Body of pancreas (tissue), 4 donors: Measurements from ENCODE around the gene PTPRN2. TPM values are rescaled to one million over a fixed set of nuclear protein-coding genes. Genes with fewer than 3 reads are reported as not detected.
A peak's percentile ranks its signal among the peaks of the same experiment; 100 is the strongest.

Experiments
- ATAC-seq: fragments of 150-250 bp; one replicate; pipeline ENCODE4 v1.9.1; 2016
- DNase-seq, 4 donors: peaks; one replicate each; pipeline ENCODE4 v3.0.0-alpha.2; 2019
- H3K27ac ChIP-seq, 4 donors: fragments of 200-600 bp; sonication (generic); 1 replicate in 3 of 4; 2 replicates in 1 of 4; pipeline versions ENCODE4 v1.5.1 to v1.6.1; 2016 to 2019; ENCODE audit warnings: mild to moderate bottlenecking in 1 of 4, mixed read lengths in 1 of 4, moderate library complexity in 1 of 4
- H3K27me3 ChIP-seq, 2 donors: fragments of 200-600 bp; sonication (generic); one replicate each; pipeline ENCODE4 v1.6.0; 2016; ENCODE audit warnings: mild to moderate bottlenecking in 1 of 2
- H3K36me3 ChIP-seq, 2 donors: fragments of 200-600 bp; sonication (generic); replicated peaks in 1 of 2; 2 replicates each; pipeline ENCODE4 v1.5.1; 2016; ENCODE audit warnings: low read depth in 2 of 2; ENCODE audit not compliant: insufficient read depth in 1 of 2
- H3K4me1 ChIP-seq: fragments of 200-600 bp; sonication (generic); one replicate; pipeline ENCODE4 v1.6.0; 2016
- H3K4me3 ChIP-seq, 2 donors: fragments of 200-600 bp; sonication (generic); 1 replicate in 1 of 2; 2 replicates in 1 of 2; pipeline ENCODE4 v1.5.1; 2016 to 2019
- H3K9me3 ChIP-seq, 3 donors: fragments of 200-600 bp; sonication (generic); 1 replicate in 2 of 3; 2 replicates in 1 of 3; pipeline ENCODE4 v1.5.1; 2016
- CTCF ChIP-seq, 7 experiments: fragments of 450-650 bp in 4 of 7; fragments of 200-600 bp in 3 of 7; sonication (generic) in 3 of 7; IDR thresholded peaks; one replicate each; pipeline ENCODE4 v1.5.1; 2016 to 2019; ENCODE audit warnings: antibody characterized with exemption in 7 of 7
- POLR2A ChIP-seq, 3 donors: fragments of 450-650 bp; IDR thresholded peaks; one replicate each; pipeline ENCODE4 v1.6.1; 2016; ENCODE audit warnings: antibody characterized with exemption in 3 of 3, mild to moderate bottlenecking in 2 of 3
- WGBS, 2 donors: methylation state at CpG; one replicate each; pipeline ENCODE4 v1.1.5; 2017; 5-methylcytosine and 5-hydroxymethylcytosine counted together
- intact Hi-C: fragments of 100-400 bp; cut with DNase I; formaldehyde crosslinking; loops from one replicate; pipeline ENCODE4 v1.15.1; 2023
- total RNA-seq, 2 donors: library from RNA; depleted of rRNA; stranded (reverse); fragments of >200 nt; gene quantifications; one replicate each; pipeline ENCODE4 v1.1.0, GENCODE V29; 2016

PTPRN2 gene
- total RNA-seq, 2 donors from 2014 or later, result 31.6 to 76.1 TPM

GRCh38 chr7:158076656-158077055 is 511.0 kb downstream of the PTPRN2 start:
- TF ChIP-seq POLR2A (IDR thresholded peaks at IDR 0.05) (no peak), CTCF (IDR thresholded peaks at IDR 0.05) (no peak)
- no peaks in the 10 kb centered on the region for H3K9me3 ChIP-seq
- no peaks in the 10 kb centered on the region for H3K27me3 ChIP-seq
- intact Hi-C loops, result no loop called here
- DNase-seq (peak in 1 of 4 donors; percentile 3), ATAC-seq (no peak)
- 90 to 93% methylated on average over 12 of the region's 12 CpGs for WGBS, 2 donors
- no peaks in the 10 kb centered on the region for H3K4me1 ChIP-seq
- no peak overlapping the region for H3K4me3 ChIP-seq
- no peaks in the 10 kb centered on the region for H3K36me3 ChIP-seq
- H3K27ac ChIP-seq, result no peak overlapping the region

GRCh38 chr7:158076215-158076614 is 511.4 kb downstream of the PTPRN2 start:
- Histone ChIP-seq H3K27me3 (no peaks in the 10 kb centered on the region), H3K4me1 (no peaks in the 10 kb centered on the region), H3K27ac (no peak overlapping the region), H3K4me3 (no peak overlapping the region), H3K36me3 (no peaks in the 10 kb centered on the region), H3K9me3 (no peaks in the 10 kb centered on the region)
- no peak for TF ChIP-seq POLR2A (IDR thresholded peaks at IDR 0.05)
- DNase-seq, result peak in 1 of 4 donors; percentile 3
- 85 to 93% methylated on average over 5 to 11 of the region's 11 CpGs for WGBS, 2 donors
- ATAC-seq, result no peak
- intact Hi-C loops, result no loop called here

GRCh38 chr7:158075633-158076001 is 512.0 kb downstream of the PTPRN2 start:
- WGBS, 2 donors, result 86 to 89% methylated on average over 3 to 17 of the region's 17 CpGs
- Histone ChIP-seq H3K4me3 (no peak overlapping the region), H3K36me3 (no peaks in the 10 kb centered on the region), H3K27me3 (no peaks in the 10 kb centered on the region), H3K4me1 (no peaks in the 10 kb centered on the region), H3K9me3 (no peaks in the 10 kb centered on the region), H3K27ac (no peak overlapping the region)
- TF ChIP-seq CTCF (IDR thresholded peaks at IDR 0.05) (no peak), POLR2A (IDR thresholded peaks at IDR 0.05) (no peak)
- DNase-seq (peak in 1 of 4 donors; percentile 3), ATAC-seq (no peak)
- intact Hi-C loops, result no loop called here

- intact Hi-C loops, result no loop called here
- H3K4me3 ChIP-seq, result no peak overlapping the region
- DNase-seq, result peak in 1 of 4 donors; percentile 3
- WGBS, 2 donors, result 88 to 92% methylated on average over 24 to 26 of the region's 29 CpGs
- no peaks in the 10 kb centered on the region for H3K4me1 ChIP-seq
- ATAC-seq, result no peak
- no peaks in the 10 kb centered on the region for H3K9me3 ChIP-seq
- no peaks in the 10 kb centered on the region for H3K36me3 ChIP-seq
- no peaks in the 10 kb centered on the region for H3K27me3 ChIP-seq
- TF ChIP-seq POLR2A (IDR thresholded peaks at IDR 0.05), result no peak
- TF ChIP-seq CTCF (IDR thresholded peaks at IDR 0.05), result no peak
- no peak overlapping the region for H3K27ac ChIP-seq
These were observed 512.6 kb downstream of the PTPRN2 start for GRCh38 chr7:158074896-158075632.

GRCh38 chr7:158073845-158074840 is 513.5 kb downstream of the PTPRN2 start:
- Histone ChIP-seq H3K4me3 (no peak overlapping the region), H3K4me1 (no peaks in the 10 kb centered on the region), H3K9me3 (no peaks in the 10 kb centered on the region), H3K27ac (no peak overlapping the region), H3K27me3 (no peaks in the 10 kb centered on the region), H3K36me3 (no peaks in the 10 kb centered on the region)
- WGBS, 2 donors, result 80 to 82% methylated on average over 19 to 35 of the region's 35 CpGs
- intact Hi-C loops, result no loop called here
- ATAC-seq, result no peak
- DNase-seq, result peak in 1 of 4 donors; percentile 3
- TF ChIP-seq POLR2A (IDR thresholded peaks at IDR 0.05) (no peak), CTCF (IDR thresholded peaks at IDR 0.05) (no peak)
